ENCODE results near the gene FBXW10.
A peak's percentile ranks its signal among the peaks of the same experiment; 100 is the strongest.
"Not testable (repeated sequence)": the region's sequence is repeated elsewhere in the genome, so short reads cannot be mapped to it uniquely, and the experiment has no call there.

Gene FBXW10

GRCh38 chr17:18755969-18756368, 12.1 kb downstream of the FBXW10 start:
- DNase-seq: not testable (repeated sequence)

DNA sequence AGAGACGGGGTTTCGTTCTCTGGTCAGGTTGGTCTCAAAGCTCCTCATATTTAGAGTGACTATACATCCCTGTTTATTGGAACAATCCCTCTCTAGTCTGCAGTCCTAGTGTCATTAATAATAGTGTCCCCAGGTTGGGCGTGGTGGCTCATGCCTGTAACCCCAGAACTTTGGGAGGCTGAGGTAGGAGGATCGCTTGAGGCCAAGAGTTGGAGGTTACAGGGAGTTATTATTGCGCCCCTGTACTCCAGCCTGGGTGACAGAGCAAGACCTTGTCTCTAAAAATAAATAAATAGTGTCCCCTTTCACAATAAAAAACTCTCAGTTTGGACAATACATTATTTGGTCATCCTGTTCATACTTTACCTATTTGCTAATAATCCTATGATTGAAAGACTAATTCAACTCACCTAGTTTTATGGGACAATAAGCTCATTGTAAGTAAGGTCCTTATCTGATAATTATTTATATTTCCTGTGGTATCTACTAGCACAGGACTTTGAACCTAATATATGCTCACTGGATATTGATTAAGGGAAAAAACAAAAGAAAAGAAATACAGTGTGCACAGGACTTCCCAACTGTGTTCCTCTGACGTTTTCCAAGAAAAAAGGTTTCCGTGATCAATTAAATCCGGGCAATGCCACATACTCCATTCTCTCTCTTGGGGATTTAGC, 13.7 kb downstream of the FBXW10 start:
- not testable (repeated sequence) for DNase-seq

DNA sequence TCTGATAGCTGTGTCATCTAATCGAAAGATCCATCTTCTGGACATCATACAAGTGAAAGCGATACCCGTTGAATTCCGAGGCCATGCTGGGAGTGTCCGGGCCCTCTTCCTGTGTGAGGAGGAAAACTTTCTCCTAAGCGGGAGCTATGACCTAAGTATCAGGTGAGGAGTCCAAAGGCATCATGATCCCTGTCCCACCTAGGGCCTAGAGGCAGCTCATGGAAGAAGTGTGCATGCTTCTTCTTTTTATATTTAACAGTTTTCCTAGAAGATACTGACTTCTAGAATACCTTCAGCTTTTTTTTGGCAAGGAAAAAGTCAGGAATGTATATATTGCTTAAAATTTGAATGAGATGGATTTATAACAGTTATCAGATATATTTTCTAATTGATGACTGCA, 14.5 kb downstream of the FBXW10 start:
- DNase-seq: not testable (repeated sequence)

GRCh38 chr17:18760221-18760620, 16.4 kb downstream of the FBXW10 start:
- not testable (repeated sequence) for DNase-seq

DNA sequence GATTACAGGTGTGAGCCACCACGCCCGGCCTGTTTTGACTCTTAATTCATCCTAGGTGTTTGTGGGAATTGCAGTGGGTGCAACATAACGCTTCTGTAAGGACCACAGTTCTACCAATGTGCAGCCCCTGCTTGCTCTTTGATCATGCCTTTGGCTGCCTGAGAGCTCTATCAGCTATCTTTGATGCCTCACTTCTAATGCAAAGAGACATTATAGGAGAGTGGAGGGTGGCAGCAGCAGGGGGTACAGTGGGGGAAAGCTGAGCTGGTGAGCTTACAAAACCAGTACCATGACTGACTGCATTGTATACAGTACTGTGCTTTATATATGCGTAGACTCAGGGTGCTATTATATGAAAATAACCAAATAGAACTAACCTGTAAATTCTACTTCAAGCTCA, 26.7 kb downstream of the FBXW10 start:
- DNase-seq: not testable (repeated sequence)

- not testable (repeated sequence) for DNase-seq
These were observed 27.2 kb downstream of the FBXW10 start for GRCh38 chr17:18771066-18771465.

- no peak for DNase-seq
These were observed 28.6 kb downstream of the FBXW10 start for GRCh38 chr17:18772471-18772870.

- DNase-seq: peak; percentile 92
These were observed 37.3 kb downstream of the FBXW10 start, which contains the start of gene TVP23B for GRCh38 chr17:18780991-18781718. TSS of gene TVP23B (plus strand) at chr17:18781183. CDS start at chr17:18781294, 111 bp downstream.

DNA sequence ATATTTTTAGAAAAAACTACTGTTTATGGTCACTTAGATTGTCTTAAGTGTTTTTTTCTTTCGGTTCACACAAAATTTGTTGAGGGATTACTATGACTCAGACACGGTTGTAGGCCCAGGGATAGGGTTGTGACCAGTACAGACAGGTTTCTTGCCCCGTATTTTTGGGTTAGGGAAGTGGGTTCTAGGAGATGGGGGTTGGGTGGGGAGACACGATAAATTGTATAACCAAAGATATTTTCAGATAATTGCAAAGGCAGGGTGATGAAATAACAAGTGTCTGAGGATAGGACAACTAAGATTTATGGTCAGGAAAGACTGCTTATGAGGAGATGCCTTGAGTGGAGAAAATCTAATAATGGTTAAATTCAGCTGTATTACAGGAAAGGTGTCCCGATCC, 38.0 kb downstream of the FBXW10 start:
- not testable (repeated sequence) for DNase-seq

DNA sequence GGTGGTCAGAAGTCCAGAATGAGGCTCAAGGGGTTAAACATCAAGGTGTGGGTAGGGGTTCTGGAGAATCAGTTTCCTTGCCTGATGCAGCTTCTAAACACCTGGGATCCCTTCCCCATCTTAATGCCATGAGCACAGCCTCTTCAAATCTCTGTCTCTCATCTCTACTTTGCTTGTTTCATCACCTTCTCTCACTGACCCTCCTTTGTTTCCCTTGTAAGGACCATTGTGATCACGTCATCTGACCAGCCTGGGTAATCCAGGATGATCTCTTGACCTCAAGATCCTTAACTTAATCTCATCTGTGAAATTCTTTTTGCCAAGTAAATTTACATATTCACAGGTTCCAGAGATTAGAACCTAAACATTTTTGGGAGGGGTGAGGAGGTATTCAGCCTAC, 42.1 kb downstream of the FBXW10 start:
- not testable (repeated sequence) for DNase-seq

- DNase-seq: not testable (repeated sequence)
These were observed 43.0 kb downstream of the FBXW10 start for GRCh38 chr17:18786890-18787289.

DNA sequence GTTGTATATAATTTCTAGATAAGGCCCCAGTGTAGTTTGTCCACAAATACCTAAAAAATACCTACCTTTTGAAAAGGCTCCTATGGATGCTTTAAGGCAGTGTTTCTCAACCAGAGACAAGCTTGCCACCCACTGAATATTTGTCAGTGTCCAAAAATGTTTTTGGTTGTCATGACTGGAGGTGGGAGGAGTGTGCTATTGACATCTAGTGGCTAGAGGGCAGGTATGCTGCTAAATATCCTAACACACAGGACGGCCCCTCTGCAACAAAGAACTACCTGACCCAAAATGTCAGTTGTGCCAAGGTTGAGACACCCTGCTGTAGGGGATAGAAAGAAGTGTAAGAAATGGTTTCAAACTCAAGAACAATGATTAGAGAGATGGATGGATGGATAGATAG, 47.5 kb downstream of the FBXW10 start:
- not testable (repeated sequence) for DNase-seq

DNA sequence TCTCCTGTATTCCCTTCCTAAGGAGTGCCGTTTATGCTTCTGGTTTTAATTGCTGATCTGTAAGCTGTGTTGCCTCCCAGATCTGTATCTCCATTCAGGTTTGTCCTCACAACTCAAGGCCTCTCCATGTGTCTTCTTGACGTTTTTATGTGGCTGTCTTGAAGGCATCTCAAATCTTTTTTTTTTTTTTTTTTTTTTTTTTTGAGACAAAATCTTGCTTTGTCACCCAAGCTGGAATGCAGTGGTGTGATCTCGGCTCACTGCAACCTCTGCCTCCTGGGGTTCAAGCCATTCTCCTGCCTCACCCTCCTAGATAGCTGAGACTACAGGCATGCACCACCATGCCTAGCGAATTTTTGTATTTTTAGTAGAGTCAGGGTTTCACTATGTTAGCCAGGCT, 51.0 kb downstream of the FBXW10 start:
- not testable (repeated sequence) for DNase-seq

- DNase-seq: not testable (repeated sequence)
These were observed 53.0 kb downstream of the FBXW10 start for GRCh38 chr17:18796887-18797286.

- DNase-seq: not testable (repeated sequence)
These were observed 59.8 kb downstream of the FBXW10 start for GRCh38 chr17:18803458-18804245.

DNA sequence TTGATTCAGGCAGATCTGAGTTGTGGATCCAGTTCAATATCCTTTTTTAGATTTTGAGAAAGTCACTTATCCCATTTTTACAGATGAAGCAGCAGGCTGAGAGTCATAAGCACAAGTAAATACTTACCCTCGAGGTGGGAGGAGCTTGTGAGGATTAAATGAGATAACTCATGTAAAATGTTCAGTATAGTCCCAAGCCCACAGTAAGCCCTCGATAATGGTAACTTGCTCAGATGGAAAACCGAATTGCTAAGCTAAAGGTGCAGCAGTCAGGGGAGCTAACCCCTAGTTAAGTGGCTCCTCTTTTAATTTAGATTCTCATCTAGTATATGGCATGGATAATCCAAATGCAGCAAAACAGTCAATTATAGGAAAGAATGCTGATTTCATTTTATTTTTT, 72.1 kb downstream of the FBXW10 start:
- not testable (repeated sequence) for DNase-seq

DNA sequence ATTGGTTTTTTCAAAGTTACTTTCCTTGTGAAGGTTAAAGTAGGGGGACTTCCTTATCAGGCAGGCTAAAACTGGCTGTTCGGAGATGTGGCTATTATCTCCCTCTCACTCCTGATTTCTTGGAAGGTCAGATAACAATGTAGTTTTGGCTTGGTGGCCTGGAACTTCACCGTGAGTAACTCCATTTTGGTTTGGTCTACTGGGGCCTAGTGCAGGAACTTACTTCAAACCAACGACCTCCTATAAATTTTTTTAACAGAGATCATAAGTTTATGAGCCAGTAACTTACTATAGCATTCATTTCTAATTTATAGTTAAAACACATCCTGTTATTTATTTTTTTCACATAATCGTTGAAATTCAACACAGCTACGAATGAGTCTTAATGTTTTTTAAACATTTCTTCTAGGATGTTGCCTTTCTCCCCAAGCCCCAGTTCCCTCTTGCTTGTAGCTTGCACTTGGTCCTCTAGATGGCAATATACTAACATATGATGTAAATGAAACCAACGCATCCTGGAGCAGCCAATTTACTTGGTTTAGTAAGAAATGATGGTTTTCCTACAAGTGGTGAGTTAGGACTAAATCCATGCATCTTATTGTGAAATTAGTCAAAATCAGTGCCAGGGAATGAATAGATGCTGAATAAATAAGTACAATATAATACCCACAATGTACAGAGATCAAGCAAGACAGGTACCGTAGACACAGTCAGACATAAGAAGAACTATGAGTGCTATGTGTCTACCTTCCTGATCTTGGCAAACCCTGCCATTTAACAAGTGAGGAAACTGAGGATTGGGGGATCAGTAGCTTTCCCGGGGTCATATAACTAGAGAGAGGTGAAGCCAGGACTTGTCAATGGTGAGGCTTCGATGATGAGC, 72.9 kb downstream of the FBXW10 start:
- DNase-seq: peak; percentile 5 to 32

DNA sequence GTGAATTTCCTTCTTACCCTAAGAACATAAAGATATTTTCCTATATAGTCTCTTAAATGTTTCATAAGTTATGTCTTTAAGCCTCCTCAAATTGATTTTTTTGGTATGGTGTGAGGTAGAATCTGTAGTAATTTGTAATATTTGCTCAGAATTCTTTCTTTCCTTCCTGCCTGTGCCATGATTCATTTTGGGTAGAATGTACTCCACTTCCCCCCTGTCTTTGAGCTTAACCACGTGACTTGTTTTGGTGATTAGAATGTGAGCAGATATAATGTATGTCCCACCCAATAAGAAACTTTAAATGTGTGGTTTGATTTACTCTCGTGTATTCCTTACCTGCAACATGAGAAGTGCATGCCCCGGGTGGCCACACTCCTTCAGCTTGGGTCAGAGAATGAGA, 77.6 kb downstream of the FBXW10 start:
- DNase-seq: not testable (repeated sequence)

GRCh38 chr17:18827613-18828012, 83.8 kb downstream of the FBXW10 start:
- not testable (repeated sequence) for DNase-seq
